ENCODE measurements around the gene LMO7. TPM values are rescaled to one million over a fixed set of nuclear protein-coding genes. Genes with fewer than 3 reads are reported as not detected.

The LMO7 gene
- total RNA-seq, 2 donors from 2014 or later, result 118 to 193 TPM

- H3K4me1 ChIP-seq, result no peaks in the 10 kb centered on the region
- TF ChIP-seq CTCF (IDR thresholded peaks at IDR 0.05), result no peak
- no peak for DNase-seq
- H3K9ac ChIP-seq (ENCODE audit: low read depth in 2 of 2, low read length in 2 of 2), result no peak overlapping the region
- H3K27me3 ChIP-seq, result no peaks in the 10 kb centered on the region
- H3K36me3 ChIP-seq, result no peaks in the 10 kb centered on the region
- no peak overlapping the region for H3K4me3 ChIP-seq
- H3K9me3 ChIP-seq, result no peaks in the 10 kb centered on the region
- H3K27ac ChIP-seq, result no peak overlapping the region
- intact Hi-C loops (cut with DNase I), result no loop called here
Measured at GRCh38 chr13:75621147-75621546, 15.0 kb upstream of the LMO7 start.

GRCh38 chr13:75628801-75629200, 7.3 kb upstream of the LMO7 start:
- H3K4me1 ChIP-seq, result no peaks in the 10 kb centered on the region
- no peak for DNase-seq
- H3K9ac ChIP-seq (ENCODE audit: low read depth in 2 of 2, low read length in 2 of 2), result no peak overlapping the region
- H3K4me3 ChIP-seq, result no peak overlapping the region
- no peaks in the 10 kb centered on the region for H3K27me3 ChIP-seq
- H3K36me3 ChIP-seq, result no peaks in the 10 kb centered on the region
- no peaks in the 10 kb centered on the region for H3K9me3 ChIP-seq
- TF ChIP-seq CTCF (IDR thresholded peaks at IDR 0.05), result no peak
- H3K27ac ChIP-seq, result no peak overlapping the region
- intact Hi-C loops (cut with DNase I), result no loop called here

- no peak for TF ChIP-seq CTCF (IDR thresholded peaks at IDR 0.05)
- H3K4me1 ChIP-seq, result no peaks in the 10 kb centered on the region
- no peaks in the 10 kb centered on the region for H3K36me3 ChIP-seq
- no peaks in the 10 kb centered on the region for H3K9me3 ChIP-seq
- H3K27ac ChIP-seq, result no peak overlapping the region
- H3K27me3 ChIP-seq, result peaks cover 8% of the 10 kb centered on the region
- no peak overlapping the region for H3K9ac ChIP-seq (ENCODE audit: low read depth in 2 of 2, low read length in 2 of 2)
- DNase-seq, result no peak
- H3K4me3 ChIP-seq, result no peak overlapping the region
- intact Hi-C loops (cut with DNase I), result no loop called here
Measured at GRCh38 chr13:75633285-75633684, 2.8 kb upstream of the LMO7 start.

- H3K4me1 ChIP-seq, result no peaks in the 10 kb centered on the region
- H3K36me3 ChIP-seq, result no peaks in the 10 kb centered on the region
- no peak for DNase-seq
- H3K9ac ChIP-seq (ENCODE audit: low read depth in 2 of 2, low read length in 2 of 2), result peak overlapping the region in 1 of 2 donors; percentile 41
- H3K27me3 ChIP-seq, result peaks cover 8% of the 10 kb centered on the region
- H3K27ac ChIP-seq, result no peak overlapping the region
- peak overlapping the region; percentile 70 for H3K4me3 ChIP-seq
- H3K9me3 ChIP-seq, result no peaks in the 10 kb centered on the region
- intact Hi-C loops (cut with DNase I), result no loop called here
- no peak for TF ChIP-seq CTCF (IDR thresholded peaks at IDR 0.05)
Measured at GRCh38 chr13:75635101-75635827, 866 bp upstream of the LMO7 start.

- DNase-seq, result peak; percentile 31
- H3K4me3 ChIP-seq, result peak overlapping the region; percentile 70
- H3K9me3 ChIP-seq, result no peaks in the 10 kb centered on the region
- no peak for TF ChIP-seq CTCF (IDR thresholded peaks at IDR 0.05)
- peaks cover 8% of the 10 kb centered on the region for H3K27me3 ChIP-seq
- no peak overlapping the region for H3K27ac ChIP-seq
- intact Hi-C loops (cut with DNase I), result no loop called here
- H3K36me3 ChIP-seq, result no peaks in the 10 kb centered on the region
- peak overlapping the region; percentile 51 to 53 for H3K9ac ChIP-seq (ENCODE audit: low read depth in 2 of 2, low read length in 2 of 2)
- H3K4me1 ChIP-seq, result no peaks in the 10 kb centered on the region
Measured at GRCh38 chr13:75636436-75637180, 478 bp downstream of the LMO7 start.

All from colonic mucosa (tissue), 4 donors.